ENCODE data around the gene CKAP5.
A peak's percentile ranks its signal among the peaks of the same experiment; 100 is the strongest.

CKAP5 gene

GRCh38 chr11:46845740-46846509 lies at the start of gene CKAP5:
Gene CKAP5, minus strand, starts transcription at chr11:46846280. Its CDS starts 25,049 bp downstream, at chr11:46821231.
- peak within 1 kb of the TSS; percentile 58 for H3K4me3 ChIP-seq (ENCODE audit: low read length)
- TF ChIP-seq CTCF (conservative IDR thresholded peaks at IDR 0.05; ENCODE audit: low read depth, low read length) = no peak
- peak; percentile 68 for DNase-seq (ENCODE audit: low read depth)

- no peak for TF ChIP-seq CTCF (conservative IDR thresholded peaks at IDR 0.05; ENCODE audit: low read depth, low read length)
- no peak for DNase-seq (ENCODE audit: low read depth)
- no peak overlapping the region for H3K4me3 ChIP-seq (ENCODE audit: low read length)
These were observed 49.7 kb upstream of the CKAP5 start for GRCh38 chr11:46895821-46896220.

- no peak for TF ChIP-seq CTCF (conservative IDR thresholded peaks at IDR 0.05; ENCODE audit: low read depth, low read length)
- DNase-seq (ENCODE audit: low read depth) = no peak
- no peak overlapping the region for H3K4me3 ChIP-seq (ENCODE audit: low read length)
These were observed 48.9 kb upstream of the CKAP5 start for GRCh38 chr11:46894961-46895360.

- no peak for TF ChIP-seq CTCF (conservative IDR thresholded peaks at IDR 0.05; ENCODE audit: low read depth, low read length)
- no peak overlapping the region for H3K4me3 ChIP-seq (ENCODE audit: low read length)
- DNase-seq (ENCODE audit: low read depth) = no peak
These were observed 48.4 kb upstream of the CKAP5 start for GRCh38 chr11:46894506-46894905.

GRCh38 chr11:46892838-46893237 lies 46.8 kb upstream of the CKAP5 start:
- H3K4me3 ChIP-seq (ENCODE audit: low read length) = no peak overlapping the region
- DNase-seq (ENCODE audit: low read depth) = no peak
- TF ChIP-seq CTCF (conservative IDR thresholded peaks at IDR 0.05; ENCODE audit: low read depth, low read length) = no peak

GRCh38 chr11:46892109-46892508 lies 46.0 kb upstream of the CKAP5 start:
- no peak overlapping the region for H3K4me3 ChIP-seq (ENCODE audit: low read length)
- no peak for DNase-seq (ENCODE audit: low read depth)
- TF ChIP-seq CTCF (conservative IDR thresholded peaks at IDR 0.05; ENCODE audit: low read depth, low read length) = no peak

- H3K4me3 ChIP-seq (ENCODE audit: low read length) = no peak overlapping the region
- no peak for TF ChIP-seq CTCF (conservative IDR thresholded peaks at IDR 0.05; ENCODE audit: low read depth, low read length)
- peak; percentile 49 for DNase-seq (ENCODE audit: low read depth)
These were observed 44.6 kb upstream of the CKAP5 start for GRCh38 chr11:46890665-46891064.

Measured in retinal pigment epithelial cell (primary cell).